ENCODE results near the gene COX7A2L. TPM values are rescaled to one million over a fixed set of nuclear protein-coding genes. Genes with fewer than 3 reads are reported as not detected.

The COX7A2L gene
- polyA plus RNA-seq, 4 donors, result 144 to 337 (median 173) TPM

- H3K27me3 ChIP-seq (ENCODE audit: control insufficient read depth in 3 of 3, insufficient read depth in 3 of 3, low read length in 3 of 3), result no peaks in the 10 kb centered on the region
- FAIRE-seq, result no peak
- H3K9me3 ChIP-seq (ENCODE audit: control insufficient read depth in 2 of 2, insufficient read depth in 1 of 2, low read depth in 1 of 2, low read length in 1 of 2), result no peaks in the 10 kb centered on the region
- no peak overlapping the region for H3K27ac ChIP-seq (ENCODE audit: low read depth in 1 of 3, low read length in 2 of 3)
- H3K4me3 ChIP-seq (ENCODE audit: low read depth in 1 of 3, low read length in 3 of 3), result no peak overlapping the region
- no peaks in the 10 kb centered on the region for H3K4me1 ChIP-seq (ENCODE audit: control insufficient read depth in 3 of 3, insufficient read depth in 2 of 3, low read depth in 1 of 3, low read length in 2 of 3)
- H3K36me3 ChIP-seq (ENCODE audit: control insufficient read depth in 3 of 3, insufficient read depth in 2 of 3, low read depth in 1 of 3, low read length in 3 of 3), result peaks cover 6 to 27% (median 21%) of the 10 kb centered on the region in 3 donors
- 13 to 65% (median 40%) methylated on average over 2 of the region's 2 CpGs for WGBS, 3 donors
- DNase-seq, result no peak
Measured at GRCh38 chr2:42300527-42300926, 60.5 kb downstream of the COX7A2L start.

Other genes with a start within 250 kb of the COX7A2L start
- gene EML4, start 191.9 kb downstream of the COX7A2L start, polyA plus RNA-seq, result 100 to 1,000 TPM in 1 of 4 donors, 10 to 100 TPM in 3; 30.0 to 132 (median 33.3) TPM
- gene KCNG3, start 132.8 kb upstream of the COX7A2L start, polyA plus RNA-seq, result under 1 TPM in 2 of 4 donors, not detected in 2; 0.03 to 0.15 TPM
- gene MTA3, start 207.4 kb upstream of the COX7A2L start, polyA plus RNA-seq, result 10 to 100 TPM; 16.6 to 41.1 (median 27.3) TPM